ENCODE results near the gene ORC4. TPM values are rescaled to one million over a fixed set of nuclear protein-coding genes. Genes with fewer than 3 reads are reported as not detected.

The ORC4 gene
- total RNA-seq, 1 experiment from 2014 or later, result 72.9 TPM

- no peaks in the 10 kb centered on the region for H3K23me2 ChIP-seq (ENCODE audit: insufficient read length, low read depth, low read length, poor library complexity, severe bottlenecking)
- no peak overlapping the region for H3K23ac ChIP-seq (ENCODE audit: insufficient read length, low read depth, low read length)
- no peak overlapping the region for H3K4me2 ChIP-seq (ENCODE audit: insufficient read depth, insufficient read length, low read length)
- H3K27ac ChIP-seq (ENCODE audit: insufficient read length, low read depth, low read length), result no peak overlapping the region
- H3K27me3 Mint-ChIP-seq (ENCODE audit: low read depth), result no peaks in the 10 kb centered on the region
- H4K8ac ChIP-seq (replicated peaks; ENCODE audit: insufficient read length, low read depth, low read length), result no peak overlapping the region
- H4K91ac ChIP-seq (ENCODE audit: insufficient read length, low read depth, low read length), result no peak overlapping the region
- peaks cover 0 to 6% of the 10 kb centered on the region in 2 experiments; a peak in 1 of 4 replicates for H3K4me1 Mint-ChIP-seq
- no peak overlapping the region for H3K4me3 Mint-ChIP-seq
- no peak overlapping the region for H2AK5ac ChIP-seq (ENCODE audit: insufficient read length, low read length)
- H3K9ac ChIP-seq (ENCODE audit: extremely low read depth, insufficient read length, low read length), result no peak overlapping the region
- no peak overlapping the region for H2BK120ac ChIP-seq (ENCODE audit: low read depth, low read length, poor library complexity, severe bottlenecking)
- no peak overlapping the region for H3K18ac ChIP-seq (ENCODE audit: insufficient read length, low read depth, low read length)
- H4K5ac ChIP-seq (ENCODE audit: insufficient read length, low read depth, low read length), result no peak overlapping the region
- WGBS (ENCODE audit: extremely low coverage, insufficient read length, low lambda C conversion rate), result no CpG with 5 or more reads among the region's 2 CpGs
- H2BK15ac ChIP-seq (ENCODE audit: low read depth, low read length), result no peak overlapping the region
- no peak overlapping the region for H2BK20ac ChIP-seq (ENCODE audit: low read depth, low read length, poor library complexity, severe bottlenecking)
- H3K9me3 Mint-ChIP-seq, result peaks cover 0 to 7% of the 10 kb centered on the region in 2 experiments; a peak in 1 of 5 replicates
- no peak overlapping the region for H2AFZ ChIP-seq (ENCODE audit: low read length)
- no peak overlapping the region for H2BK12ac ChIP-seq (ENCODE audit: insufficient read length, low read depth, low read length)
- DNase-seq, result no peak
- H3K56ac ChIP-seq (ENCODE audit: insufficient read length, low read depth, low read length), result no peak overlapping the region
- no peaks in the 10 kb centered on the region for H3K4me1 ChIP-seq (ENCODE audit: insufficient read depth, low read length)
- H3K79me2 ChIP-seq (ENCODE audit: insufficient read depth, low read length), result no peaks in the 10 kb centered on the region
- H4K20me1 ChIP-seq (ENCODE audit: control insufficient read depth, insufficient read depth, insufficient read length), result no peaks in the 10 kb centered on the region
- no peaks in the 10 kb centered on the region for H3K27me3 ChIP-seq (ENCODE audit: insufficient read depth, low read length)
- H3K36me3 Mint-ChIP-seq (ENCODE audit: insufficient read depth in 1 of 3, low read depth in 3 of 3), result peaks cover 5 to 14% (median 11%) of the 10 kb centered on the region in 3 experiments; a peak in 6 of 7 replicates
- no peak overlapping the region for H3K4ac ChIP-seq (ENCODE audit: low read depth, low read length)
- no peaks in the 10 kb centered on the region for H3K79me1 ChIP-seq (ENCODE audit: insufficient read depth, low read depth, low read length, poor library complexity, severe bottlenecking)
- H2BK5ac ChIP-seq (ENCODE audit: insufficient read length, low read length), result no peak overlapping the region
- H3K27ac Mint-ChIP-seq, result no peak overlapping the region
- H3K9me3 ChIP-seq (ENCODE audit: control insufficient read depth, low read depth, low read length), result no peaks in the 10 kb centered on the region
- H3T11ph ChIP-seq (ENCODE audit: low read length), result no peak overlapping the region
- H3K14ac ChIP-seq (ENCODE audit: insufficient read depth, low read length), result no peak overlapping the region
- TF ChIP-seq CTCF (conservative IDR thresholded peaks at IDR 0.05), result peak; percentile 84
Measured at GRCh38 chr2:147910990-147911473, 109.5 kb downstream of the ORC4 start.
